GM12872 (cell line): ENCODE results near the gene HPS4.

Source experiments
- TF ChIP-seq, protein P1 (sequence below): IDR thresholded peaks from 3 replicates; pipeline ENCODE4 v1.5.1; 2011; ENCODE audit warnings: low read depth, mild to moderate bottlenecking, low read length, moderate library complexity; ENCODE audit not compliant: insufficient read depth

HPS4 gene

DNA sequence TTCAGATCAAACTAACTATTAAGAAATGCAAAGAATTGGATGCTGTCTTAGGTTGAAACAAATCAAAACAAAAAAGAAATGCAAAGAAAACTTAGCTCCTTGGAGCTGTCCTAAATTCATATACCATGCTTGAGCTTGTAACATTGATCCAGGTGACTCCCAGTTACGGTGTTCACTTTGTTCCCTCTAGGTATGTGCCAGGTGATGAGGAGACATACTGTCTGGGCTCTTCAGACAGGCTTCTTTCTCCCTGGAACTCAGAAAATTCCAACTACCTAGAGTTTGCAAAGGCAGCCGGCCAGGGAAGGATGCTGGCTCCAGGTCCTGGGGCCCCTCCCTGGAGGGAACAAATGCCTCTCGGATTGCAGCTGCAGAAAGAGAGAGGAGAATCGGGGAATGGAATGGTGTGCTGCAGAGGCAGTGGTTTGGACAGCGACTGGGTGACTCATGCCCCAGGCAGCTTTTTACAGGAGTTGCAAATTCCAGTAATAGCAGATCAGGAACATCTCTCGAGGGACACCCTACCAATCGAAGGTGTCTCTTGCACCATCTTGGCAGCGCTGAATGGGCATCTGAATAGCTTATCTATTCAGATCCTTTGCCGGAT, 66.8 kb downstream of the HPS4 start:
- TF ChIP-seq, protein P1, sequence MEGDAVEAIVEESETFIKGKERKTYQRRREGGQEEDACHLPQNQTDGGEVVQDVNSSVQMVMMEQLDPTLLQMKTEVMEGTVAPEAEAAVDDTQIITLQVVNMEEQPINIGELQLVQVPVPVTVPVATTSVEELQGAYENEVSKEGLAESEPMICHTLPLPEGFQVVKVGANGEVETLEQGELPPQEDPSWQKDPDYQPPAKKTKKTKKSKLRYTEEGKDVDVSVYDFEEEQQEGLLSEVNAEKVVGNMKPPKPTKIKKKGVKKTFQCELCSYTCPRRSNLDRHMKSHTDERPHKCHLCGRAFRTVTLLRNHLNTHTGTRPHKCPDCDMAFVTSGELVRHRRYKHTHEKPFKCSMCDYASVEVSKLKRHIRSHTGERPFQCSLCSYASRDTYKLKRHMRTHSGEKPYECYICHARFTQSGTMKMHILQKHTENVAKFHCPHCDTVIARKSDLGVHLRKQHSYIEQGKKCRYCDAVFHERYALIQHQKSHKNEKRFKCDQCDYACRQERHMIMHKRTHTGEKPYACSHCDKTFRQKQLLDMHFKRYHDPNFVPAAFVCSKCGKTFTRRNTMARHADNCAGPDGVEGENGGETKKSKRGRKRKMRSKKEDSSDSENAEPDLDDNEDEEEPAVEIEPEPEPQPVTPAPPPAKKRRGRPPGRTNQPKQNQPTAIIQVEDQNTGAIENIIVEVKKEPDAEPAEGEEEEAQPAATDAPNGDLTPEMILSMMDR = no peak

DNA sequence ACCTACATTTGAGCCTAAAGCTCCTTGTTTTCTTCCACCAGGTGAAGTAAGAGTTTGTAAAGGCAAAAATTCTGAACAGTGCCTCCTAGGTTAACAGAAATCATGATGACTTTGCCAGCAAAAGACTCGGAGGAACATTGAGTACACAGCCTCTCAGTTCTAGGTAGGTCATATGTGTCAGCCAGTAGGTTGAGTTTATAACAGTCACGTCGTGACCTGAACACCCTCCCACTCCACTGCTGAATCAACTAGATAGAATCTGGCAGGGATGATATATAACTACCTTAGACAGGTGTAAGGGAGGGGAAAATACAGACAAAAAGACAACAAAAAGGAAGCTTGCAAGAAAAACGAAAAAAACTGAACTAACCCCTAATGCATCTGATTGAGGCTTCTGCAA, 67.3 kb downstream of the HPS4 start:
- TF ChIP-seq, protein P1 = no peak

DNA sequence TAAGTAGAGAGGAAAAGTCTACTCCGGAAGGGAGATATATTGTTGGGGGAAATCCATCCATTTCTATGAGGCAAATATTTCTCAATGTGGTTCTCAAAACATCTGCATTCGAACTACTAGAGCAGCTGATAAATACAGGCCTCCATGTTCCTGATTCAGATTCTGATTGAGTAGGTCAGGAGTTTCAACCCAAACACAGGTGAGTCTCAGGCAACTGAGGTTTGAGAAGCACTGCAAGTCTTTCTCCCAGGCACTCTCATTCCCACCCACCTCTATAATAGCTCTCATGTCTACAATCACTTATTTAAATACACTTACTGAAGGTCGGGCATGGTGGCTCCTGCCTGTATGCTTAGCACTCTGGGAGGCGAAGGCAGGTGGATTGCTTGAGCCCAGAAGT, 69.2 kb downstream of the HPS4 start:
- TF ChIP-seq, protein P1 = no peak

DNA sequence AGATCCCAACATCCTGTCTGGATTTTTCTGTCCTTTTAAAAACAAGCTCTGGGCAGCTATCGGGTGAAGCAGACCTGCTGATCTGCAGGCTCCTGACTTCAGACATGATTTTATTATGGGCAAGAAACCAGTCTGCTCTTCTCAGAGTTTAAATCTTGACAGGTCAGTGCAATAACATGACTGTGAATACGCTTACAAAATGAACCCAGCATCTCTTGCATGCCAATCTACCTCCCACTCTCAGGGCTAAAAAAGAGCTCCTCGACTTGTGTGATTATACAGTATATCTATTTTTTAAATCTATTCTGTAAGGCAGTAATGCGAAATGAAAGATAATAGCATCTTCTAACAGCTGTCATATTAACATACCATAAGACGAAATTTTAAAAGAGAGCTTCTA, 73.2 kb downstream of the HPS4 start:
- TF ChIP-seq, protein P1 = no peak

DNA sequence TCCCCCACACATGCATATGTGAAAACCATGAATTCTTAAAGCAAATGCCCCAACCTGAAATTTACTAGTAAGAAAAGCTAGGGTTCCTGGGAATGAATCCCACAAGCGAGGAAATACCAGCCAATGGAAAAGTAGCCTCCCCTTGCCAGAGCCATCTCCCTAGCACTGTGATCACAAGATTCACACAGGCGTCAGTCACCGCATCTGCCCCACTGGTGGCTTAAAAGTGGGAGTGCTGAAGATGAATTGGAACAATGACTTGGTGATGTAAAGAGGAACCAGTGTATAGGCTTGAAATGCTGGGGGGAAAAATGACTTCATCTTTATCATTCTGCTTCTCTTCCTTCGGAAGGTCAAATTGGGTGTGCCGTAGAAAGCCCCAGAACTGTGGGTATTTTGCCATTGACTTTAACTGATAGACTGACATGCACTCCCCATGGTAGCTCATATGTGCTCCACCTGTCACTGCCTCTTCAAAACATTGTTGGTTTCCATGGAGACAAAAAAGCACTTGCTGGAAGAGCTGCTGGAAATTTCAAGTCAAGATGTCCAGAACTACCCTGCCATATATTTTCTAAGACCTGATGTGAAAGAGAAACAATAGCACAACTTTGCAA, 73.8 kb downstream of the HPS4 start:
- TF ChIP-seq, protein P1 = no peak

DNA sequence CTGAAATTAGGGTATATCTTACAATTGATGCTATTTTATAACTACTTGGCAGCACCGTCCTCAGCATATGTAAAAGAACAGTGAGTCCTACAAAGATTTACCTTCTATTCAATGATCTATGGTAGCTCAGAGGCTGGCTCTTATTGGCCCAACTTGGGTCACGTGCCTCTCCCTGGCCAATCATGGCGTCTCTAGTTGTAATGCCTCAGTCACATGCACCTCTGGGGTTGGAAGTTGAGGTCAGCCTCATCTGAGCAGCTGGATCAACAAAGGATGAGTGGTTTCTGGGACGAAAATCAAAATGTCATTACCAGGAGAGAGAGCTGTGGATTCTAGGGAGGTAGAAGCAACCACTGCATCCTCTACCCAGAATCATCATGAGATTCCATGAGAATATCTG, 77.5 kb downstream of the HPS4 start:
- TF ChIP-seq, protein P1 = no peak

DNA sequence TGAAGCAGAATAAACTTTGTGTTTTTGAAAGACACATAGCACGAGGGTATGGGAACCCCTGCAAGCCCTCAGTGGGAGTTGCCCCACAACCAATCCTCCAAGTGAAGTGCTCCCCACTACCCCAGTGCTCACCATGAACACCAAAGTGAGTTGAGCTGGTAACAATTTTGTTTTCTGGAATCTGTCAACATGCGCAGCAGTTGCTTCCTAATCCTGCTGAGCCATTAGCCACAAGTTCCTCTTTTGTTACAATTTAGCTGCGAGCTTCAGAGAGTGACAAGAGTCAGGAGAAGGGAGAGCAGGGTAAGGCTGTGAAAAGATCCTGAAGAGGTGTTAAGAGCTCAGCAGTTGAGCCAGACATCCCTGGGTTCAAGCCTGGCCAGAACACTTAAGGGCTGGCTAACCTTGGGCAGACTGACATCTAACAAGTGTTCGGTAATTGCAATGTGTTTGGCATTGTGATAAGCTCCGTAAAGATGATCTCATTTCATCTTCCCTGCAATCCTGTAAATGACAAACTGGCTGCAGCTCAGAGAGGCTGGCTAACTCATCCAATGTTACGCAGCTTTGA, 78.6 kb downstream of the HPS4 start:
- TF ChIP-seq, protein P1 = no peak
